SU-DHL-6 (cell line): ENCODE data around the gene PFDN2.
A peak's percentile ranks its signal among the peaks of the same experiment; 100 is the strongest.
"Not testable (repeated sequence)": the region's sequence is repeated elsewhere in the genome, so short reads cannot be mapped to it uniquely, and the experiment has no call there.

ENCODE experiments used
- H2AFZ ChIP-seq: fragments of 200-600 bp; sonication (generic); 2 replicates; pipeline ENCODE4 v1.6.1; 2014; ENCODE audit warnings: low read depth, mild to moderate bottlenecking, moderate library complexity, mixed read lengths, antibody characterized with exemption, low read length; ENCODE audit not compliant: severe bottlenecking
- H3F3A ChIP-seq: fragments of 200-600 bp; shearing (Covaris generic); 2 replicates; pipeline ENCODE4 v1.6.0; 2016; ENCODE audit warnings: antibody characterized with exemption, mild to moderate bottlenecking; ENCODE audit not compliant: insufficient read depth
- H3K27ac ChIP-seq: fragments of 200-600 bp; sonication (generic); 2 replicates; pipeline ENCODE4 v1.5.1; 2016; ENCODE audit warnings: low read depth, mild to moderate bottlenecking, low read length, moderate library complexity, mixed read lengths
- H3K27me3 ChIP-seq: fragments of 200-600 bp; sonication (generic), shearing (Covaris generic); 2 replicates; pipeline ENCODE4 v1.6.0; 2014; ENCODE audit warnings: mild to moderate bottlenecking, low read length
- H3K36me3 ChIP-seq: fragments of 200-600 bp; sonication (generic); 2 replicates; pipeline ENCODE4 v1.6.1; 2014; ENCODE audit warnings: mild to moderate bottlenecking, low read length, mixed read lengths
- H3K4me2 ChIP-seq: fragments of 300-600, 200-600 bp; shearing (Covaris generic), sonication (generic); 2 replicates; pipeline ENCODE4 v1.6.0; 2014; ENCODE audit warnings: low read length, low read depth, mild to moderate bottlenecking; ENCODE audit not compliant: poor library complexity, severe bottlenecking
- H3K4me3 ChIP-seq: fragments of 200-600 bp; sonication (generic); 2 replicates; pipeline ENCODE4 v1.5.1; 2014; ENCODE audit warnings: antibody characterized with exemption, low read length, mild to moderate bottlenecking, mixed read lengths; ENCODE audit not compliant: insufficient read depth, poor library complexity, severe bottlenecking
- H3K79me2 ChIP-seq: fragments of 200-600 bp; sonication (generic); 2 replicates; pipeline ENCODE4 v1.6.1; 2014; ENCODE audit warnings: mild to moderate bottlenecking, low read length, moderate library complexity; ENCODE audit not compliant: insufficient read depth
- H3K9ac ChIP-seq: fragments of 200-600 bp; sonication (generic); 2 replicates; pipeline ENCODE4 v1.7.0; 2014; ENCODE audit warnings: mild to moderate bottlenecking, low read length
- H3K9me2 ChIP-seq: fragments of 200-600 bp; sonication (generic); replicated peaks from 2 replicates; pipeline ENCODE4 v1.6.1; 2014; ENCODE audit warnings: low read length; ENCODE audit not compliant: insufficient read depth
- H3K9me3 ChIP-seq: fragments of 200-600 bp; sonication (generic); 2 replicates; pipeline ENCODE4 v1.6.1; 2014; ENCODE audit warnings: low read length, mixed read lengths; ENCODE audit not compliant: insufficient read depth
- H4K20me1 ChIP-seq: fragments of 200-600 bp; sonication (generic); 2 replicates; pipeline ENCODE4 v1.6.1; 2014; ENCODE audit warnings: low read depth, mild to moderate bottlenecking, antibody characterized with exemption, low read length, moderate library complexity, mixed read lengths
- CTCF ChIP-seq: fragments of 200-600 bp; sonication (generic); IDR thresholded peaks from one replicate; pipeline ENCODE4 v1.5.1; 2017; ENCODE audit warnings: antibody characterized with exemption, mild to moderate bottlenecking, low read length, moderate library complexity; ENCODE audit not compliant: insufficient read depth, poor library complexity, severe bottlenecking
- EZH2phosphoT487 ChIP-seq: fragments of 200-600 bp; sonication (generic), shearing (Covaris generic); conservative IDR thresholded peaks from 2 replicates; pipeline ENCODE4 v1.6.1; 2018; ENCODE audit warnings: mild to moderate bottlenecking, antibody characterized with exemption, low read length, moderate library complexity, mixed read lengths

Gene PFDN2

GRCh38 chr1:161121834-161122233 is 4.0 kb upstream of the PFDN2 start:
- H3K9ac ChIP-seq: no peak overlapping the region
- no peaks in the 10 kb centered on the region for H3K27me3 ChIP-seq
- no peak for TF ChIP-seq EZH2phosphoT487
- no peak for TF ChIP-seq CTCF
- no peaks in the 10 kb centered on the region for H3K9me3 ChIP-seq
- H3K27ac ChIP-seq: no peak overlapping the region
- H4K20me1 ChIP-seq: no peaks in the 10 kb centered on the region
- 0 out of 2 replicates have a peak, but pooled peaks cover 4% of the 10 kb centered on the region for H3K36me3 ChIP-seq
- H3F3A ChIP-seq: 0 out of 2 replicates have a peak, but pooled peaks cover 8% of the 10 kb centered on the region
- no peak overlapping the region for H3K4me2 ChIP-seq
- no peak overlapping the region for H2AFZ ChIP-seq
- H3K9me2 ChIP-seq: no peaks in the 10 kb centered on the region
- H3K79me2 ChIP-seq: peaks cover 20% of the 10 kb centered on the region
- H3K4me3 ChIP-seq: no peak overlapping the region

GRCh38 chr1:161121042-161121650 is 3.3 kb upstream of the PFDN2 start:
- Histone ChIP-seq H3K4me3 (no peak overlapping the region), H3K9ac (no peak overlapping the region), H4K20me1 (no peaks in the 10 kb centered on the region), H3K36me3 (0 out of 2 replicates have a peak, but pooled peaks cover 4% of the 10 kb centered on the region), H3K9me3 (no peaks in the 10 kb centered on the region), H3K4me2 (no peak overlapping the region), H2AFZ (no peak overlapping the region), H3F3A (0 out of 2 replicates have a peak, but pooled peaks cover 8% of the 10 kb centered on the region), H3K9me2 (no peaks in the 10 kb centered on the region), H3K27me3 (no peaks in the 10 kb centered on the region), H3K79me2 (peaks cover 26% of the 10 kb centered on the region), H3K27ac (no peak overlapping the region)
- TF ChIP-seq CTCF (no peak), EZH2phosphoT487 (no peak)

- Histone ChIP-seq H3K9me3 (no peaks in the 10 kb centered on the region), H3K9ac (peak overlapping the region; percentile 73), H2AFZ (no peak overlapping the region), H3K27ac (peak overlapping the region; percentile 48), H3K27me3 (no peaks in the 10 kb centered on the region), H3K36me3 (0 out of 2 replicates have a peak, but pooled peaks cover 4% of the 10 kb centered on the region), H3F3A (0 out of 2 replicates have a peak, but pooled peaks cover 8% of the 10 kb centered on the region), H4K20me1 (no peaks in the 10 kb centered on the region), H3K79me2 (peaks cover 44% of the 10 kb centered on the region), H3K4me2 (peak overlapping the region; percentile 73), H3K4me3 (peak overlapping the region; percentile 82), H3K9me2 (no peaks in the 10 kb centered on the region)
- TF ChIP-seq CTCF: peak; percentile 17
- TF ChIP-seq EZH2phosphoT487: no peak
These were observed 1.5 kb upstream of the PFDN2 start for GRCh38 chr1:161119092-161119903.

GRCh38 chr1:161115961-161116360 is 1.9 kb downstream of the PFDN2 start:
- H3F3A ChIP-seq, H3K9me3 ChIP-seq, H3K9me2 ChIP-seq, H4K20me1 ChIP-seq, H2AFZ ChIP-seq, H3K27ac ChIP-seq, H3K36me3 ChIP-seq, H3K4me3 ChIP-seq, H3K9ac ChIP-seq, H3K27me3 ChIP-seq: not testable (repeated sequence)
- H3K4me2 ChIP-seq: peak overlapping the region; percentile 73
- peaks cover 77% of the 10 kb centered on the region for H3K79me2 ChIP-seq
